MCF 10A (cell line): ENCODE measurements around the gene STK10. TPM values are rescaled to one million over a fixed set of nuclear protein-coding genes. Genes with fewer than 3 reads are reported as not detected.

Experiments
- BruUV-seq: library from RNA; stranded (reverse); fragments of 400-500 nt; replicated peaks from 2 replicates; lab custom pipeline; 2021; lab: Mats Ljungman, UMichigan
- CTCF ChIA-PET: fragments of 300-600 bp; sonication (Branson Sonifier 250); formaldehyde crosslinking; extraction: SDS; loops from one replicate; lab custom pipeline; 2021; ENCODE audit warnings: antibody characterized with exemption, inconsistent platforms; lab: Yijun Ruan, JAX
- POLR2A ChIA-PET: fragments of 300-600, 350-650 bp; sonication (Branson Sonifier 250); formaldehyde crosslinking; extraction: SDS; loops from one replicate; lab custom pipeline; 2020; ENCODE audit warnings: antibody characterized with exemption, inconsistent platforms; lab: Yijun Ruan, JAX
- DNase-seq: peaks from one replicate; pipeline ENCODE4 v3.0.0-alpha.2; 2018; ENCODE audit not compliant: unreplicated experiment
- H3K27ac Mint-ChIP-seq: one replicate; pipeline ENCODE4 v1.8.0; 2022; ENCODE audit warnings: mild to moderate bottlenecking, low read depth, mixed read lengths; ENCODE audit not compliant: unreplicated experiment
- H3K27me3 Mint-ChIP-seq: one replicate; pipeline ENCODE4 v1.8.0; 2022; ENCODE audit warnings: mixed read lengths; ENCODE audit not compliant: insufficient read depth, unreplicated experiment
- H3K36me3 Mint-ChIP-seq: one replicate; pipeline ENCODE4 v1.8.0; 2022; ENCODE audit warnings: mild to moderate bottlenecking, moderate library complexity, mixed read lengths; ENCODE audit not compliant: insufficient read depth, unreplicated experiment
- H3K4me1 Mint-ChIP-seq: one replicate; pipeline ENCODE4 v1.8.0; 2022; ENCODE audit warnings: mixed read lengths; ENCODE audit not compliant: insufficient read depth, unreplicated experiment
- H3K4me3 Mint-ChIP-seq: one replicate; pipeline ENCODE4 v1.8.0; 2022; ENCODE audit warnings: mild to moderate bottlenecking, moderate library complexity, mixed read lengths; ENCODE audit not compliant: unreplicated experiment
- H3K9me3 Mint-ChIP-seq: one replicate; pipeline ENCODE4 v1.8.0; 2022; ENCODE audit warnings: mixed read lengths; ENCODE audit not compliant: unreplicated experiment
- intact Hi-C: fragments of 100-400 bp; cut with micrococcal nuclease; formaldehyde crosslinking; loops from 2 replicates; pipeline ENCODE4 v1.14.1; 2022
- total RNA-seq: library from RNA; stranded (reverse); gene quantifications from 2 replicates; pipeline ENCODE4 v1.2.3, GENCODE V29; 2022
- TF ChIP-seq, protein P1 (sequence below): fragments of 200-600 bp; IDR thresholded peaks from one replicate; pipeline ENCODE4 v1.8.0; 2022; ENCODE audit warnings: antibody characterized with exemption, mild to moderate bottlenecking; ENCODE audit not compliant: unreplicated experiment

STK10 gene
- total RNA-seq, 1 experiment from 2014 or later: 46.5 TPM

DNA sequence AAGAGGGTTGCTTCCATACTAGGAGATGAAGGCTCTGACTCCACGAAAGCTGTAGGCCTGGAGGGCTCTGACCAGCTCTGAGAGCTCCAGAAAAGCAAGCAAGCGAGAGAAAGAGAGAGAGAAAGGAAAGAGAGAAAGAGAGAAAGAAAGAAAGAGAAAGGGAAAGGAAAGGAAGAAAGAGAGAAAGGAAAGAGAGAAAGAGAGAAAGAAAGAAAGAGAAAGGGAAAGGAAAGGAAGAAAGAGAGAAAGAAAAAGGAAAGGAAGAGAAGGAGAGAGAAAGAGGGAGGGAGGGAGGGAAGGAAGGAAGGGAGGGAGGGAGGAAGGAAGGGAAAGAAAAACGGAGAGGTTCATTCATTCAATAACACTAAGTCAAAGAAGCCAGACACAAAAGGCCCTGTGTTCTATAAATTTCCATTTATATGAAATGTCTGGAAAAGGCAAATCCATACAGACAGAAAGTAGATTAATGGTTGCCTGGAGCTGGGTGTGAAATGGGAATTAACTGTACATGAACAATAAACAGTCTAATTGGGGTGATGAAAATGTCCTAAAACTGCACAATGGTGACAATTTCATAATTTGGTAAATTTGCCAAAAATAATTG, 1.8 kb upstream of the STK10 start:
- H3K9me3 Mint-ChIP-seq: no peaks in the 10 kb centered on the region

DNA sequence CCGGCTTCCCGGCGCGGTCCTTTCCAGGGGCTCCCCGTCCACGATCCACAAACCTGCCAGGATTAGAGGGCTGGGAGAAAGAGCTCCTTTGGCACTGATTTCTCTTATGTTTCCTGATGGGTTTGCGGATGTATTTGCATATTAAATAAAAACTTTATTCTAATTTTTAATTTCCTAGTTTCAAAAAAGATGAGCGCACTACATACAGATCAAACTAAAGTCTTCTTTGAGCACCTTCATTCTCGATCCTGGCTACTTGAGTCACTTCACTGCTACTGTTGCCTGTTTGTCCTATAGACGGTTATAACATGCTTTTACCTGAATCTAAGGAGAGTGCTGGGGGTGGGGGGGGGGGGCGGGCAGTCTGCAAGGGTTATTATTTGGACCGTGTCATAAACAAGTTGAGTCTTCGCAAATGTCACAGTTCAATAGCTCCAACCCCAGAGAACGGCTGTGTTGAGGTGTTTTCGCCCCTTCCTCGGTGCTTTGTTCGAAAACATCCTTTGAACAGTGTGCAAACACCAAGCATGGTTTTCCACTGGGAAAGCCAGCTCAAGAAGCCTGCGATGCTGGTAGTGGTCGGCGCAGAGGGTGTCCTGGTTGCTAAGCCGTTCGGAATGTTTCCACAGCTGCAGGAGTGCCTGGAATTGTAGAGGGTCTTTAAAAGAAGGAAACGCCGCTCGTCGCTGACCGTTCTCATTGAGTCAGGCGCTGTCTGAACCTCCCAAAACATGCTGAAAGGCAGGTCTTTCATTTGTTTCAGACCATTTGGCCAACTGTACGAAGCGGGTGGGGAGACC, 1.1 kb upstream of the STK10 start:
- ChIA-PET CTCF (interaction anchor here (0.6 to 12.7 kb wide), 77 partner anchors 9 to 413 kb away, joined by 3 to 259 read pairs (median 4); partner anchors contain the start of genes FBXW11 and UBTD2), POLR2A (interaction anchor here (0.6 to 5.2 kb wide), 17 partner anchors 10 to 801 kb away, joined by 3 to 38 read pairs (median 4); partner anchors contain the start of genes FBXW11, NPM1 and UBTD2)
- Mint-ChIP-seq H3K4me1 (peaks cover 24% of the 10 kb centered on the region), H3K27me3 (no peaks in the 10 kb centered on the region), H3K27ac (no peak overlapping the region), H3K9me3 (no peaks in the 10 kb centered on the region), H3K36me3 (no peaks in the 10 kb centered on the region), H3K4me3 (peak overlapping the region; percentile 87)
- TF ChIP-seq, protein P1, sequence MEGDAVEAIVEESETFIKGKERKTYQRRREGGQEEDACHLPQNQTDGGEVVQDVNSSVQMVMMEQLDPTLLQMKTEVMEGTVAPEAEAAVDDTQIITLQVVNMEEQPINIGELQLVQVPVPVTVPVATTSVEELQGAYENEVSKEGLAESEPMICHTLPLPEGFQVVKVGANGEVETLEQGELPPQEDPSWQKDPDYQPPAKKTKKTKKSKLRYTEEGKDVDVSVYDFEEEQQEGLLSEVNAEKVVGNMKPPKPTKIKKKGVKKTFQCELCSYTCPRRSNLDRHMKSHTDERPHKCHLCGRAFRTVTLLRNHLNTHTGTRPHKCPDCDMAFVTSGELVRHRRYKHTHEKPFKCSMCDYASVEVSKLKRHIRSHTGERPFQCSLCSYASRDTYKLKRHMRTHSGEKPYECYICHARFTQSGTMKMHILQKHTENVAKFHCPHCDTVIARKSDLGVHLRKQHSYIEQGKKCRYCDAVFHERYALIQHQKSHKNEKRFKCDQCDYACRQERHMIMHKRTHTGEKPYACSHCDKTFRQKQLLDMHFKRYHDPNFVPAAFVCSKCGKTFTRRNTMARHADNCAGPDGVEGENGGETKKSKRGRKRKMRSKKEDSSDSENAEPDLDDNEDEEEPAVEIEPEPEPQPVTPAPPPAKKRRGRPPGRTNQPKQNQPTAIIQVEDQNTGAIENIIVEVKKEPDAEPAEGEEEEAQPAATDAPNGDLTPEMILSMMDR: no peak
- intact Hi-C loops: loop anchor here (1.0 to 5.0 kb wide), 10 partner anchors 15 to 770 kb away; partner anchors contain the start of genes FBXW11, FGF18, SH3PXD2B and UBTD2
- no peak for DNase-seq
- no TSS peak for BruUV-seq

More for the DNA sequence above, 1.8 kb upstream of the STK10 start:
- ChIA-PET POLR2A (interaction anchor here (0.6 to 5.2 kb wide), 6 partner anchors 80 to 277 kb away, joined by 3 to 38 read pairs (median 4); partner anchors contain the start of gene FBXW11), CTCF (interaction anchor here (0.6 to 12.7 kb wide), 26 partner anchors 9 to 278 kb away, joined by 3 to 259 read pairs (median 6); partner anchors contain the start of genes FBXW11 and UBTD2)
- no TSS peak for BruUV-seq
- Mint-ChIP-seq H3K4me3 (no peak overlapping the region), H3K36me3 (no peaks in the 10 kb centered on the region), H3K27ac (no peak overlapping the region), H3K27me3 (no peaks in the 10 kb centered on the region), H3K4me1 (peaks cover 24% of the 10 kb centered on the region)
- TF ChIP-seq, protein P1: no peak
- no peak for DNase-seq
- intact Hi-C loops: loop anchor here (2.0 to 5.0 kb wide), 5 partner anchors 93 to 771 kb away; partner anchors contain the start of genes FGF18, SH3PXD2B and UBTD2

DNA sequence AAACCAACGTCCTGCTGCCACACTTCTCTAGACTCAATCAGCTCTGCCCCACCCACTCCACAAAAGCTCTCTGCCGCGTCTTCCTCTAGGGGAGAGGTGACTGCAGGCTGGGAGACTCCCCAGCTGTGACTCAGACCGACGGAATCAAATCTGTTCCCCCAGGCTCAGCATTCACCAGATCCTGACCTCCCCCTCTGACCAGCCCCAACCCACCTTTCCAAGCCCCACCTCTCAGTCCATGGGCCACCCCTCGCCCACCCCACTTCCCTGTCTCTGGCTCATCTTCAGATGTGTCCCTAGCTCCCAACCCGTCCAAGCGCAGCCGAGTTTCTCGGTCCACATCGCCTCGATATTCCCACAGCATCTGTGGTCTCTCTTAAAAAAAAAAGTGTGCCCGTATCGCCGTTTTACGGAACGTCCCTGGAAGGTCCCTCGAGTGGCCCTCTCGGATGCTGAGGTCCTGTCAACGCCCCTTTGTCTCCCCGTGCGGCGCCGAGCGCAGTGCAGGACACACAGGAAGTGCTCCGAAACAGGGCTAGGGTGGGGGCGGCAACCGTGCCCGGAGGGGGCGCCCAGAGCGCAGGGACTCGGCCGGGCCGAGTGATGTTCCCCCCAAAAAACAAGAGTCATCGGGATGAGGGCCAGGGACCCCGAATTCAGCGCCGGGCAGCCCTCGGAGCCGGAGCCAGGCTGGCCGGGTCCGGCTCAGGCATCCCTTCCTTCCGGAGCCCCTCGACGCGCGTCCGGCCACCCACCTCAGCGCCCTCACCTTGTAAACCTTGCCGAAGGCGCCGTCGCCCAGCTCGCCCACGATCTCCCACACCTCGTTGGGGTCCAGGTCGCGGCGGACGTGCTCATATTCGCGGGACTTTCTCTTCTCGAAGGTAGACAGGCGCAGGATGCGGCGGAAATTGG, 649 bp downstream of the STK10 start:
- DNase-seq: peak; percentile 91
- Mint-ChIP-seq H3K27ac (peak overlapping the region; percentile 43), H3K27me3 (no peaks in the 10 kb centered on the region), H3K36me3 (peaks cover 10% of the 10 kb centered on the region), H3K4me1 (peaks cover 24% of the 10 kb centered on the region), H3K9me3 (no peaks in the 10 kb centered on the region), H3K4me3 (peak overlapping the region; percentile 87)
- intact Hi-C loops: loop anchor here (1.0 to 5.0 kb wide), 10 partner anchors 13 to 769 kb away; partner anchors contain the start of genes FBXW11, FGF18, SH3PXD2B and UBTD2
- ChIA-PET CTCF (interaction anchor here (0.6 to 12.7 kb wide), 28 partner anchors 11 to 999 kb away, joined by 3 to 259 read pairs (median 5); partner anchors contain the start of genes FBXW11 and UBTD2), POLR2A (interaction anchor here (0.6 to 5.2 kb wide), 30 partner anchors 11 to 827 kb away, joined by 3 to 38 read pairs (median 3); partner anchors contain the start of genes FBXW11 and UBTD2)
- TSS peak; percentile 40 for BruUV-seq
- TF ChIP-seq, protein P1: no peak
